ENCODE results near the gene PGC.

Gene PGC

DNA sequence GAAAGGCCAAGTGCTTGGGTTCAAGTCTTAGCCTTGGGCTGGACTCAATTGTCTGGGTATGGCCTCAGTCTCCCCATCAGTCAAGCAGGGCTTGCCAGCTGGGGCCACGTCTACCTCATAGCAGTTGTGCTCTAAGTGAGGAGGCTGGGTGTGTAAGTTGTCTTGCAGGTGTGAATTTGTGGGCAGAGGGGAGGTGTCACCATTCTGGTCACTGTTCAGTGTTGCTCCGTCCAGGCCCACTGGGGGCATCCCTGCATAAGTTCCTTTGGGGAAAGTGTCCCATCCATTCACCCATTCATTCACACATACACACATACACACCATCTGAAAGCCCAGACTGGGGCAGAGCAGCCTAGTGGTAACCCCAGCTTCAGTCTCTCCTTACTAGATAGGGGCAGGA lies 48.1 kb downstream of the PGC start:
- Histone ChIP-seq H3K27ac (ENCODE audit: low read length) (no peak overlapping the region), H3K4me3 (ENCODE audit: low read depth in 1 of 2, low read length in 2 of 2) (no peak overlapping the region), H4K20me1 (ENCODE audit: insufficient read depth, low read length) (peaks cover 4% of the 10 kb centered on the region; the same call in 1 of the 2 replicates), H3K36me3 (ENCODE audit: insufficient read depth, low read length) (no peaks in the 10 kb centered on the region), H3K4me2 (ENCODE audit: insufficient read depth, low read length) (no peak overlapping the region), H2AFZ (ENCODE audit: low read depth, low read length) (no peak overlapping the region), H3K9ac (ENCODE audit: low read depth, low read length) (no peak overlapping the region), H3K4me1 (ENCODE audit: insufficient read depth, low read length) (no peaks in the 10 kb centered on the region), H3K79me2 (ENCODE audit: insufficient read depth, low read length) (no peaks in the 10 kb centered on the region), H3K27me3 (ENCODE audit: insufficient read depth, low read length, poor library complexity) (no peaks in the 10 kb centered on the region), H3K9me3 (ENCODE audit: insufficient read depth, low read length, severe bottlenecking) (no peaks in the 10 kb centered on the region)
- no peak for DNase-seq
- ATAC-seq (ENCODE audit: insufficient read depth, low read depth) = no peak
- TF ChIP-seq, protein P1, sequence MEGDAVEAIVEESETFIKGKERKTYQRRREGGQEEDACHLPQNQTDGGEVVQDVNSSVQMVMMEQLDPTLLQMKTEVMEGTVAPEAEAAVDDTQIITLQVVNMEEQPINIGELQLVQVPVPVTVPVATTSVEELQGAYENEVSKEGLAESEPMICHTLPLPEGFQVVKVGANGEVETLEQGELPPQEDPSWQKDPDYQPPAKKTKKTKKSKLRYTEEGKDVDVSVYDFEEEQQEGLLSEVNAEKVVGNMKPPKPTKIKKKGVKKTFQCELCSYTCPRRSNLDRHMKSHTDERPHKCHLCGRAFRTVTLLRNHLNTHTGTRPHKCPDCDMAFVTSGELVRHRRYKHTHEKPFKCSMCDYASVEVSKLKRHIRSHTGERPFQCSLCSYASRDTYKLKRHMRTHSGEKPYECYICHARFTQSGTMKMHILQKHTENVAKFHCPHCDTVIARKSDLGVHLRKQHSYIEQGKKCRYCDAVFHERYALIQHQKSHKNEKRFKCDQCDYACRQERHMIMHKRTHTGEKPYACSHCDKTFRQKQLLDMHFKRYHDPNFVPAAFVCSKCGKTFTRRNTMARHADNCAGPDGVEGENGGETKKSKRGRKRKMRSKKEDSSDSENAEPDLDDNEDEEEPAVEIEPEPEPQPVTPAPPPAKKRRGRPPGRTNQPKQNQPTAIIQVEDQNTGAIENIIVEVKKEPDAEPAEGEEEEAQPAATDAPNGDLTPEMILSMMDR (IDR thresholded peaks at IDR 0.05; ENCODE audit: borderline replicate concordance, extremely low read depth, low read length, poor library complexity, severe bottlenecking) = no peak
- TF ChIP-seq EZH2 (IDR thresholded peaks at IDR 0.05; ENCODE audit: borderline replicate concordance, low read depth, low read length, severe bottlenecking) = no peak

DNA sequence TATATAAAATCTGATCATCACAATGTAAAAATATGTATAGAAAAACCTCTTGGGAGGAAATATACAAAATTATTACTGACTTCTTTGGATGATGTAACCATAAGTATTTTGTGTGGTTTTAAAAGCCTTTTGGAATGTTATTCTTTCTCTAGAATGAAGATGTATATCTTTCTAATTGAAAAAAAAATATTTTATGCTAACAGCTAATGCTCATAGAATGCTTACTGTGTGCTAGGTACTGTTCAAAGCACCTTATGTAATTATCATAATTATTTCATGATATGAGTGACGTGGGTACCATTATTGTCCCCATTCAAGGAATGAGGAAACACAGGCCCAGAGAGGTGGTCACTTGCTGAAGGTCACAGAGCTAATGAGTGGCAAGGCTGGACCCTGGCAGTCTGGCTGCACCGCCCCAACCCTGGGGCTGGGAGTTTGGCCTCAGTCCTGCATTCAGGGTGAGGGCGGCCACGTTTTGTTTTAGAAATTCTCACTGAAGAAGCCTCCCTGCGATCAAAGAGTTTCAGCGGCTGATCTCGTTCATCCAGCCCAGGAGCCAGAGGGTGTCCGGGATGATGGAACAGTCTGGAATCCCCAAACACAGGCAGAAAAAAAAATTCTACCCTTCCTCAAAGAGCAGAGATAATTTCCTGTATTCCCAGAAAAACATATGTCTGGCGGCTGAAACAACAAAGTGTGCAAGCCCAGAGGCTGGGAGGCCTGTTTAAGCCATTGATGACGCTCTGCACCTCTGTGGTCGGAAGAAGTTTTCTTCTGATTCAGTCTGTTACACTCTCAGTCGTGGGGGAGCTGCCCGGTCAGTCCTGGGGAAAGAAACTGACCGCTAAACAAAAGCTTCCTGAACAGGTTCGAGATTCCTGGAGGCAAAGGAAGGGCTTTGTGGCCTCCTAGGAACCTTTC lies 49.1 kb downstream of the PGC start:
- no peaks in the 10 kb centered on the region for H3K9me3 ChIP-seq (ENCODE audit: insufficient read depth, low read length, severe bottlenecking)
- no peak overlapping the region for H2AFZ ChIP-seq (ENCODE audit: low read depth, low read length)
- no peaks in the 10 kb centered on the region for H3K36me3 ChIP-seq (ENCODE audit: insufficient read depth, low read length)
- H3K79me2 ChIP-seq (ENCODE audit: insufficient read depth, low read length) = no peaks in the 10 kb centered on the region
- H3K4me2 ChIP-seq (ENCODE audit: insufficient read depth, low read length) = no peak overlapping the region
- H3K27me3 ChIP-seq (ENCODE audit: insufficient read depth, low read length, poor library complexity) = no peaks in the 10 kb centered on the region
- no peak for DNase-seq
- H4K20me1 ChIP-seq (ENCODE audit: insufficient read depth, low read length) = peaks cover 5% of the 10 kb centered on the region; the same call in 1 of the 2 replicates
- no peak for TF ChIP-seq EZH2 (IDR thresholded peaks at IDR 0.05; ENCODE audit: borderline replicate concordance, low read depth, low read length, severe bottlenecking)
- TF ChIP-seq, protein P1 (IDR thresholded peaks at IDR 0.05; ENCODE audit: borderline replicate concordance, extremely low read depth, low read length, poor library complexity, severe bottlenecking) = no peak
- no peak overlapping the region for H3K4me3 ChIP-seq (ENCODE audit: low read depth in 1 of 2, low read length in 2 of 2)
- no peaks in the 10 kb centered on the region for H3K4me1 ChIP-seq (ENCODE audit: insufficient read depth, low read length)
- H3K9ac ChIP-seq (ENCODE audit: low read depth, low read length) = no peak overlapping the region
- H3K27ac ChIP-seq (ENCODE audit: low read length) = no peak overlapping the region
- no peak for ATAC-seq (ENCODE audit: insufficient read depth, low read depth)

DNA sequence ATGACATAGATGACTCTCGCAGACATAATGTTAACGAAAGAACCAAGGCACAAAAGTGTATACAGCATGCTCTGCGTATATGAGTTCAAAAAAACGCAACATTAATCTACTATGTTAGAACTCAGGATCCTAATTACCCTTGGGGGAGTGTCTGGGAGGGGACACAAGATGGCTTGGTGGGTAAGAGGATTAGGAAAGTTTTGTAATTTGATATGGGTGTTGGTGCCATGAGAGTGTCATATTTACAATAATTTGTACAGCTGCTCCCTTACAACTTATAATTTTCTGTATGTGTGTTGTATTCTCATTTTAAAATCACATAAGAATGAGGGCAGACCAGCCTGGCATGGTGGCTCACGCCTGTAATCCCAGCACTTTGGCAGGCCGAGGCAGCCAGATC lies 50.4 kb downstream of the PGC start:
- no peaks in the 10 kb centered on the region for H3K36me3 ChIP-seq (ENCODE audit: insufficient read depth, low read length)
- no peak overlapping the region for H3K4me3 ChIP-seq (ENCODE audit: low read depth in 1 of 2, low read length in 2 of 2)
- no peak overlapping the region for H2AFZ ChIP-seq (ENCODE audit: low read depth, low read length)
- H3K79me2 ChIP-seq (ENCODE audit: insufficient read depth, low read length) = no peaks in the 10 kb centered on the region
- H3K9ac ChIP-seq (ENCODE audit: low read depth, low read length) = no peak overlapping the region
- no peak overlapping the region for H3K27ac ChIP-seq (ENCODE audit: low read length)
- no peaks in the 10 kb centered on the region for H3K9me3 ChIP-seq (ENCODE audit: insufficient read depth, low read length, severe bottlenecking)
- TF ChIP-seq, protein P1 (IDR thresholded peaks at IDR 0.05; ENCODE audit: borderline replicate concordance, extremely low read depth, low read length, poor library complexity, severe bottlenecking) = no peak
- no peak for TF ChIP-seq EZH2 (IDR thresholded peaks at IDR 0.05; ENCODE audit: borderline replicate concordance, low read depth, low read length, severe bottlenecking)
- no peaks in the 10 kb centered on the region for H3K4me1 ChIP-seq (ENCODE audit: insufficient read depth, low read length)
- ATAC-seq (ENCODE audit: insufficient read depth, low read depth) (no peak), DNase-seq (no peak)
- H3K27me3 ChIP-seq (ENCODE audit: insufficient read depth, low read length, poor library complexity) = no peaks in the 10 kb centered on the region
- H4K20me1 ChIP-seq (ENCODE audit: insufficient read depth, low read length) = peaks cover 5% of the 10 kb centered on the region; the same call in 1 of the 2 replicates
- no peak overlapping the region for H3K4me2 ChIP-seq (ENCODE audit: insufficient read depth, low read length)
